Measurements from ENCODE around the gene ADGRG6.
"Not testable (repeated sequence)": the region's sequence is repeated elsewhere in the genome, so short reads cannot be mapped to it uniquely, and the experiment has no call there.

Gene ADGRG6

GRCh38 chr6:142426444-142427132 lies 124.8 kb downstream of the ADGRG6 start:
- not testable (repeated sequence) for H3K4me1 ChIP-seq (ENCODE audit: control insufficient read depth in 1 of 2, insufficient read depth in 2 of 2, low read length in 2 of 2); H2BK12ac ChIP-seq (ENCODE audit: low read length); H3K4ac ChIP-seq (ENCODE audit: low read depth, low read length); H3K27me3 ChIP-seq (ENCODE audit: insufficient read depth, low read length); H3K23ac ChIP-seq (ENCODE audit: low read length); H3K4me2 ChIP-seq (ENCODE audit: low read length); H2BK5ac ChIP-seq (ENCODE audit: low read depth, low read length, poor library complexity); H3K14ac ChIP-seq (ENCODE audit: low read length); H3K27ac ChIP-seq (ENCODE audit: low read depth, low read length); H4K12ac ChIP-seq (ENCODE audit: low read depth, low read length); H4K8ac ChIP-seq (ENCODE audit: low read depth, low read length); H2AFZ ChIP-seq (ENCODE audit: insufficient read depth, low read length, poor library complexity); H3K79me1 ChIP-seq (ENCODE audit: low read length); H3K9ac ChIP-seq (ENCODE audit: low read length); H2AK5ac ChIP-seq (ENCODE audit: low read length); H3K4me3 ChIP-seq (ENCODE audit: low read depth, low read length); H3K9me3 ChIP-seq (ENCODE audit: insufficient read depth, low read depth, low read length); H4K91ac ChIP-seq (ENCODE audit: low read depth, low read length); H3K18ac ChIP-seq (ENCODE audit: low read length); DNase-seq; H2BK120ac ChIP-seq (ENCODE audit: insufficient read depth, low read length, poor library complexity); H3K79me2 ChIP-seq (ENCODE audit: control insufficient read depth, insufficient read depth, low read length, poor library complexity)
- no CpG with 5 or more reads among the region's 2 CpGs for WGBS (ENCODE audit: extremely low coverage, insufficient coverage, insufficient read length)
- H3K36me3 ChIP-seq (ENCODE audit: control insufficient read depth in 1 of 2, insufficient read depth in 2 of 2, low read length in 2 of 2): peaks cover 5 to 11% of the 10 kb centered on the region in 2 experiments

GRCh38 chr6:142428468-142428867 lies 126.7 kb downstream of the ADGRG6 start:
- not testable (repeated sequence) for H2AK5ac ChIP-seq (ENCODE audit: low read length); H3K4ac ChIP-seq (ENCODE audit: low read depth, low read length); H3K27ac ChIP-seq (ENCODE audit: low read depth, low read length); H3K4me2 ChIP-seq (ENCODE audit: low read length); H3K79me1 ChIP-seq (ENCODE audit: low read length); H3K23ac ChIP-seq (ENCODE audit: low read length); H3K18ac ChIP-seq (ENCODE audit: low read length); H4K12ac ChIP-seq (ENCODE audit: low read depth, low read length); H3K14ac ChIP-seq (ENCODE audit: low read length); H3K79me2 ChIP-seq (ENCODE audit: control insufficient read depth, insufficient read depth, low read length, poor library complexity); H3K4me1 ChIP-seq (ENCODE audit: control insufficient read depth in 1 of 2, insufficient read depth in 2 of 2, low read length in 2 of 2); H2BK5ac ChIP-seq (ENCODE audit: low read depth, low read length, poor library complexity); DNase-seq; H2AFZ ChIP-seq (ENCODE audit: insufficient read depth, low read length, poor library complexity); H4K91ac ChIP-seq (ENCODE audit: low read depth, low read length); H2BK120ac ChIP-seq (ENCODE audit: insufficient read depth, low read length, poor library complexity); H3K9me3 ChIP-seq (ENCODE audit: insufficient read depth, low read depth, low read length); H4K8ac ChIP-seq (ENCODE audit: low read depth, low read length); H3K27me3 ChIP-seq (ENCODE audit: insufficient read depth, low read length); H2BK12ac ChIP-seq (ENCODE audit: low read length); H3K4me3 ChIP-seq (ENCODE audit: low read depth, low read length); H3K9ac ChIP-seq (ENCODE audit: low read length)
- no CpG with 5 or more reads among the region's 2 CpGs for WGBS (ENCODE audit: extremely low coverage, insufficient coverage, insufficient read length)
- H3K36me3 ChIP-seq (ENCODE audit: control insufficient read depth in 1 of 2, insufficient read depth in 2 of 2, low read length in 2 of 2): peaks cover 6 to 11% of the 10 kb centered on the region in 2 experiments

GRCh38 chr6:142429195-142429594 lies 127.4 kb downstream of the ADGRG6 start:
- H2BK12ac ChIP-seq (ENCODE audit: low read length): no peak overlapping the region
- H3K9me3 ChIP-seq (ENCODE audit: insufficient read depth, low read depth, low read length): peaks cover 3% of the 10 kb centered on the region
- H2AFZ ChIP-seq (ENCODE audit: insufficient read depth, low read length, poor library complexity): no peak overlapping the region
- no peak overlapping the region for H3K27ac ChIP-seq (ENCODE audit: low read depth, low read length)
- peaks cover 8 to 11% of the 10 kb centered on the region in 2 experiments for H3K36me3 ChIP-seq (ENCODE audit: control insufficient read depth in 1 of 2, insufficient read depth in 2 of 2, low read length in 2 of 2)
- H2AK5ac ChIP-seq (ENCODE audit: low read length): no peak overlapping the region
- no peak overlapping the region for H4K12ac ChIP-seq (ENCODE audit: low read depth, low read length)
- H3K18ac ChIP-seq (ENCODE audit: low read length): no peak overlapping the region
- H4K91ac ChIP-seq (ENCODE audit: low read depth, low read length): no peak overlapping the region
- no peaks in the 10 kb centered on the region for H3K79me1 ChIP-seq (ENCODE audit: low read length)
- H3K23ac ChIP-seq (ENCODE audit: low read length): no peak overlapping the region
- H3K14ac ChIP-seq (ENCODE audit: low read length): no peak overlapping the region
- no peaks in the 10 kb centered on the region for H3K27me3 ChIP-seq (ENCODE audit: insufficient read depth, low read length)
- no peak overlapping the region for H2BK120ac ChIP-seq (ENCODE audit: insufficient read depth, low read length, poor library complexity)
- DNase-seq: no peak
- H3K4ac ChIP-seq (ENCODE audit: low read depth, low read length): no peak overlapping the region
- H4K8ac ChIP-seq (ENCODE audit: low read depth, low read length): no peak overlapping the region
- no peak overlapping the region for H3K4me3 ChIP-seq (ENCODE audit: low read depth, low read length)
- no peak overlapping the region for H3K9ac ChIP-seq (ENCODE audit: low read length)
- no peaks in the 10 kb centered on the region for H3K4me1 ChIP-seq (ENCODE audit: control insufficient read depth in 1 of 2, insufficient read depth in 2 of 2, low read length in 2 of 2)
- H2BK5ac ChIP-seq (ENCODE audit: low read depth, low read length, poor library complexity): no peak overlapping the region
- H3K79me2 ChIP-seq (ENCODE audit: control insufficient read depth, insufficient read depth, low read length, poor library complexity): no peaks in the 10 kb centered on the region
- no peak overlapping the region for H3K4me2 ChIP-seq (ENCODE audit: low read length)

GRCh38 chr6:142433419-142433818 lies 131.6 kb downstream of the ADGRG6 start:
- H4K12ac ChIP-seq (ENCODE audit: low read depth, low read length): no peak overlapping the region

More at GRCh38 chr6:142433419-142433818, 131.6 kb downstream of the ADGRG6 start:
- Histone ChIP-seq H3K36me3 (ENCODE audit: control insufficient read depth in 1 of 2, insufficient read depth in 2 of 2, low read length in 2 of 2) (peaks cover 1 to 6% of the 10 kb centered on the region in 2 experiments), H3K23ac (ENCODE audit: low read length) (no peak overlapping the region), H3K4ac (ENCODE audit: low read depth, low read length) (no peak overlapping the region), H3K18ac (ENCODE audit: low read length) (no peak overlapping the region), H3K79me1 (ENCODE audit: low read length) (no peaks in the 10 kb centered on the region), H2BK5ac (ENCODE audit: low read depth, low read length, poor library complexity) (no peak overlapping the region), H3K4me2 (ENCODE audit: low read length) (no peak overlapping the region), H2AK5ac (ENCODE audit: low read length) (no peak overlapping the region), H3K4me3 (ENCODE audit: low read depth, low read length) (no peak overlapping the region), H4K91ac (ENCODE audit: low read depth, low read length) (no peak overlapping the region), H3K14ac (ENCODE audit: low read length) (no peak overlapping the region), H2BK120ac (ENCODE audit: insufficient read depth, low read length, poor library complexity) (no peak overlapping the region), H3K27ac (ENCODE audit: low read depth, low read length) (no peak overlapping the region), H2AFZ (ENCODE audit: insufficient read depth, low read length, poor library complexity) (no peak overlapping the region), H4K8ac (ENCODE audit: low read depth, low read length) (no peak overlapping the region), H3K27me3 (ENCODE audit: insufficient read depth, low read length) (no peaks in the 10 kb centered on the region), H3K79me2 (ENCODE audit: control insufficient read depth, insufficient read depth, low read length, poor library complexity) (no peaks in the 10 kb centered on the region), H3K9me3 (ENCODE audit: insufficient read depth, low read depth, low read length) (peaks cover 2% of the 10 kb centered on the region), H3K9ac (ENCODE audit: low read length) (no peak overlapping the region), H3K4me1 (ENCODE audit: control insufficient read depth in 1 of 2, insufficient read depth in 2 of 2, low read length in 2 of 2) (no peaks in the 10 kb centered on the region), H2BK12ac (ENCODE audit: low read length) (no peak overlapping the region)
- WGBS (ENCODE audit: extremely low coverage, insufficient coverage, insufficient read length): no CpG with 5 or more reads among the region's 4 CpGs
- no peak for DNase-seq

Data from trophoblast cell (in vitro differentiated cells and primary cell).